Glutamatergic neuron (in vitro differentiated cells): ENCODE results near the gene DYNC1LI2. TPM values are rescaled to one million over a fixed set of nuclear protein-coding genes. Genes with fewer than 3 reads are reported as not detected.

ENCODE experiments used
- DNase-seq: peaks from one replicate; pipeline ENCODE4 v3.0.0; 2022
- H3K27ac Mint-ChIP-seq: one replicate; pipeline ENCODE4 v1.8.0; 2020; ENCODE audit warnings: mild to moderate bottlenecking, mixed read lengths, inconsistent platforms; ENCODE audit not compliant: unreplicated experiment
- H3K27me3 Mint-ChIP-seq: one replicate; pipeline ENCODE4 v1.8.0; 2020; ENCODE audit warnings: mild to moderate bottlenecking, moderate library complexity, mixed read lengths, inconsistent platforms; ENCODE audit not compliant: unreplicated experiment
- H3K36me3 Mint-ChIP-seq: one replicate; pipeline ENCODE4 v1.8.0; 2020; ENCODE audit warnings: mild to moderate bottlenecking, mixed read lengths, inconsistent platforms; ENCODE audit not compliant: unreplicated experiment
- H3K4me1 Mint-ChIP-seq: one replicate; pipeline ENCODE4 v1.8.0; 2020; ENCODE audit warnings: mild to moderate bottlenecking, low read depth, mixed read lengths, inconsistent platforms; ENCODE audit not compliant: unreplicated experiment
- H3K4me3 Mint-ChIP-seq: one replicate; pipeline ENCODE4 v1.8.0; 2020; ENCODE audit warnings: mild to moderate bottlenecking, mixed read lengths, inconsistent platforms; ENCODE audit not compliant: unreplicated experiment
- H3K9me3 Mint-ChIP-seq: one replicate; pipeline ENCODE4 v1.8.0; 2020; ENCODE audit warnings: mild to moderate bottlenecking, moderate library complexity, mixed read lengths, inconsistent platforms; ENCODE audit not compliant: unreplicated experiment
- CTCF ChIP-seq: fragments of 200-600 bp; sonication (generic); IDR thresholded peaks from one replicate; pipeline ENCODE4 v1.5.0; 2021; ENCODE audit not compliant: partially characterized antibody, unreplicated experiment
- total RNA-seq: library from RNA; stranded (reverse); fragmentation: NEBNext Ultra II Directional; extraction: Animal tissue kit (Norgen Biotek cat#: 25700); gene quantifications from one replicate; pipeline ENCODE4 v1.2.1, GENCODE V29; 2021; ENCODE audit not compliant: unreplicated experiment

DYNC1LI2 gene
- total RNA-seq, 1 donor from 2014 or later: 269 TPM

- TF ChIP-seq CTCF: no peak
- Mint-ChIP-seq H3K4me3 (no peak overlapping the region), H3K36me3 (no peaks in the 10 kb centered on the region)
Observed at GRCh38 chr16:66701026-66701425, 50.4 kb downstream of the DYNC1LI2 start.

GRCh38 chr16:66699898-66700297 lies 51.5 kb downstream of the DYNC1LI2 start:
- Mint-ChIP-seq H3K4me3 (no peak overlapping the region), H3K9me3 (peaks cover 2% of the 10 kb centered on the region), H3K4me1 (no peaks in the 10 kb centered on the region), H3K36me3 (no peaks in the 10 kb centered on the region), H3K27ac (no peak overlapping the region), H3K27me3 (peaks cover 6% of the 10 kb centered on the region)
- TF ChIP-seq CTCF: no peak
- no peak for DNase-seq

More at GRCh38 chr16:66701026-66701425, 50.4 kb downstream of the DYNC1LI2 start:
- no peaks in the 10 kb centered on the region for H3K9me3 Mint-ChIP-seq
- no peak for DNase-seq
- H3K4me1 Mint-ChIP-seq: no peaks in the 10 kb centered on the region
- no peak overlapping the region for H3K27ac Mint-ChIP-seq
- no peaks in the 10 kb centered on the region for H3K27me3 Mint-ChIP-seq

- no peaks in the 10 kb centered on the region for H3K36me3 Mint-ChIP-seq
- H3K27me3 Mint-ChIP-seq: peaks cover 7% of the 10 kb centered on the region
- H3K9me3 Mint-ChIP-seq: peaks cover 2% of the 10 kb centered on the region
- no peak for DNase-seq
- H3K4me1 Mint-ChIP-seq: no peaks in the 10 kb centered on the region
- no peak for TF ChIP-seq CTCF
- H3K4me3 Mint-ChIP-seq: no peak overlapping the region
- no peak overlapping the region for H3K27ac Mint-ChIP-seq
Observed at GRCh38 chr16:66698046-66698445, 53.4 kb downstream of the DYNC1LI2 start.

GRCh38 chr16:66696669-66697630 lies 54.5 kb downstream of the DYNC1LI2 start, which contains the start of gene CMTM4:
TSS of gene CMTM4 (minus strand) at chr16:66696743. CDS start at chr16:66696525, 218 bp downstream.
- Mint-ChIP-seq H3K9me3 (peaks cover 2% of the 10 kb centered on the region), H3K27ac (peak within 1 kb of the TSS; percentile 43), H3K36me3 (no peaks in the 10 kb centered on the region), H3K4me3 (peak within 1 kb of the TSS; percentile 81), H3K27me3 (peaks cover 7% of the 10 kb centered on the region), H3K4me1 (no peaks in the 10 kb centered on the region)
- no peak for TF ChIP-seq CTCF
- DNase-seq: peak; percentile 86
